GM18502 (cell line): ENCODE data around the gene UMAD1.
"Not testable (repeated sequence)": the region's sequence is repeated elsewhere in the genome, so short reads cannot be mapped to it uniquely, and the experiment has no call there.

Experiments used
- ATAC-seq: cut with Tn5 transposase; IDR thresholded peaks from one replicate; pipeline ENCODE4 v1.9.1; 2021; ENCODE audit warnings: mild to moderate bottlenecking; ENCODE audit not compliant: unreplicated experiment, poor library complexity

Gene UMAD1

GRCh38 chr7:7651479-7651878, 10.9 kb downstream of the UMAD1 start:
- ATAC-seq = no peak

- ATAC-seq = no peak
Measured at GRCh38 chr7:7652798-7653540, 12.4 kb downstream of the UMAD1 start.

GRCh38 chr7:7653593-7654187, 13.1 kb downstream of the UMAD1 start:
- ATAC-seq = no peak

- no peak for ATAC-seq
Measured at GRCh38 chr7:7654964-7655715, 14.6 kb downstream of the UMAD1 start.

- ATAC-seq = not testable (repeated sequence)
Measured at GRCh38 chr7:7656459-7656858, 15.9 kb downstream of the UMAD1 start.

GRCh38 chr7:7662527-7662926, 22.0 kb downstream of the UMAD1 start:
- ATAC-seq = no peak

GRCh38 chr7:7664291-7664690, 23.7 kb downstream of the UMAD1 start:
- ATAC-seq = no peak

GRCh38 chr7:7665031-7665430, 24.5 kb downstream of the UMAD1 start:
- no peak for ATAC-seq

- no peak for ATAC-seq
Measured at GRCh38 chr7:7667187-7667586, 26.6 kb downstream of the UMAD1 start.

GRCh38 chr7:7668706-7669105, 28.2 kb downstream of the UMAD1 start:
- ATAC-seq = no peak

- ATAC-seq = no peak
Measured at GRCh38 chr7:7670490-7670889, 29.9 kb downstream of the UMAD1 start.

GRCh38 chr7:7671361-7671760, 30.8 kb downstream of the UMAD1 start:
- ATAC-seq = no peak

- no peak for ATAC-seq
Measured at GRCh38 chr7:7672545-7673239, 32.1 kb downstream of the UMAD1 start.

GRCh38 chr7:7673240-7673550, 32.6 kb downstream of the UMAD1 start:
- ATAC-seq = no peak

GRCh38 chr7:7675686-7676085, 35.1 kb downstream of the UMAD1 start:
- no peak for ATAC-seq

- ATAC-seq = not testable (repeated sequence)
Measured at GRCh38 chr7:7679640-7680039, 39.1 kb downstream of the UMAD1 start.

- peak; percentile 81 for ATAC-seq
Measured at GRCh38 chr7:7681191-7681935, 40.8 kb downstream of the UMAD1 start.

- ATAC-seq = no peak
Measured at GRCh38 chr7:7681936-7682329, 41.4 kb downstream of the UMAD1 start.

GRCh38 chr7:7682861-7683260, 42.3 kb downstream of the UMAD1 start:
- ATAC-seq = no peak

GRCh38 chr7:7686811-7687508, 46.4 kb downstream of the UMAD1 start:
- ATAC-seq = no peak
